PC-9 (cell line): ENCODE data around the gene CDK6.

Experiments used
- CTCF ChIP-seq: fragments of 200-600 bp; sonication (generic); conservative IDR thresholded peaks from 2 replicates; pipeline ENCODE4 v1.6.1; 2017; ENCODE audit warnings: mixed run types, antibody characterized with exemption, mild to moderate bottlenecking, moderate library complexity
- EZH2 ChIP-seq: fragments of 200-600 bp; sonication (generic); IDR thresholded peaks from 2 replicates; pipeline ENCODE4 v1.8.0; 2017; ENCODE audit warnings: antibody characterized with exemption, low read depth

- TF ChIP-seq CTCF: no peak
- no peak for TF ChIP-seq EZH2
These were observed 27.7 kb downstream of the CDK6 start for GRCh38 chr7:92808635-92809034.
